Glutamatergic neuron (in vitro differentiated cells): ENCODE data around the gene FBXO33. TPM values are rescaled to one million over a fixed set of nuclear protein-coding genes. Genes with fewer than 3 reads are reported as not detected.
"Not testable (repeated sequence)": the region's sequence is repeated elsewhere in the genome, so short reads cannot be mapped to it uniquely, and the experiment has no call there.

Experiments
- DNase-seq: peaks from one replicate; pipeline ENCODE4 v3.0.0; 2022
- H3K27ac Mint-ChIP-seq: one replicate; pipeline ENCODE4 v1.8.0; 2020; ENCODE audit warnings: mild to moderate bottlenecking, mixed read lengths, inconsistent platforms; ENCODE audit not compliant: unreplicated experiment
- H3K27me3 Mint-ChIP-seq: one replicate; pipeline ENCODE4 v1.8.0; 2020; ENCODE audit warnings: mild to moderate bottlenecking, moderate library complexity, mixed read lengths, inconsistent platforms; ENCODE audit not compliant: unreplicated experiment
- H3K36me3 Mint-ChIP-seq: one replicate; pipeline ENCODE4 v1.8.0; 2020; ENCODE audit warnings: mild to moderate bottlenecking, mixed read lengths, inconsistent platforms; ENCODE audit not compliant: unreplicated experiment
- H3K4me1 Mint-ChIP-seq: one replicate; pipeline ENCODE4 v1.8.0; 2020; ENCODE audit warnings: mild to moderate bottlenecking, low read depth, mixed read lengths, inconsistent platforms; ENCODE audit not compliant: unreplicated experiment
- H3K4me3 Mint-ChIP-seq: one replicate; pipeline ENCODE4 v1.8.0; 2020; ENCODE audit warnings: mild to moderate bottlenecking, mixed read lengths, inconsistent platforms; ENCODE audit not compliant: unreplicated experiment
- H3K9me3 Mint-ChIP-seq: one replicate; pipeline ENCODE4 v1.8.0; 2020; ENCODE audit warnings: mild to moderate bottlenecking, moderate library complexity, mixed read lengths, inconsistent platforms; ENCODE audit not compliant: unreplicated experiment
- total RNA-seq: library from RNA; stranded (reverse); fragmentation: NEBNext Ultra II Directional; extraction: Animal tissue kit (Norgen Biotek cat#: 25700); gene quantifications from one replicate; pipeline ENCODE4 v1.2.1, GENCODE V29; 2021; ENCODE audit not compliant: unreplicated experiment
- TF ChIP-seq, protein P1 (sequence below): fragments of 200-600 bp; sonication (generic); IDR thresholded peaks from one replicate; pipeline ENCODE4 v1.5.0; 2021; ENCODE audit not compliant: partially characterized antibody, unreplicated experiment

FBXO33 gene
- total RNA-seq, 1 donor from 2014 or later: 4.7 TPM

DNA sequence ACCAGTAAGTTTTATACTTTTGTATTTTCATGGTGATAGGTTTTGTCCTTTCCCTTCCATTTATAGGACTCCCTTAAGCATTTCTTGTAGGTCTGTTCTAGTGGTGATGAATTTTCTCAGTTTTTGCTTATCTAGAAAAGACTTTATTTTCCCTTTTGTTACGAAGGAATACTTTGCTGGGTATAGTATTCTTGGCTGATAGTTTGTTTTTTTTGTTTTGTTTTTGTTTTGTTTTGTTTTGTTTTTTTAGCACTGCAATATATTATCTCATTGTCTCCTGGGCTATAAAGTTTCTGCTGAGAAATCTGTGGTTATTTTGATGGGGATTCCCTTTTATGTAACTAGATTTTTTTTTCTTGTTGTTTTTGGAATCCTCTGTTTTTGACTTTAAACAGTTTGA, 67.7 kb downstream of the FBXO33 start:
- Mint-ChIP-seq H3K9me3 (peaks cover 15% of the 10 kb centered on the region), H3K27me3 (peaks cover 8% of the 10 kb centered on the region), H3K4me3 (no peak overlapping the region), H3K36me3 (peaks cover 20% of the 10 kb centered on the region), H3K27ac (no peak overlapping the region), H3K4me1 (peaks cover 2% of the 10 kb centered on the region)
- no peak for DNase-seq
- TF ChIP-seq, protein P1, sequence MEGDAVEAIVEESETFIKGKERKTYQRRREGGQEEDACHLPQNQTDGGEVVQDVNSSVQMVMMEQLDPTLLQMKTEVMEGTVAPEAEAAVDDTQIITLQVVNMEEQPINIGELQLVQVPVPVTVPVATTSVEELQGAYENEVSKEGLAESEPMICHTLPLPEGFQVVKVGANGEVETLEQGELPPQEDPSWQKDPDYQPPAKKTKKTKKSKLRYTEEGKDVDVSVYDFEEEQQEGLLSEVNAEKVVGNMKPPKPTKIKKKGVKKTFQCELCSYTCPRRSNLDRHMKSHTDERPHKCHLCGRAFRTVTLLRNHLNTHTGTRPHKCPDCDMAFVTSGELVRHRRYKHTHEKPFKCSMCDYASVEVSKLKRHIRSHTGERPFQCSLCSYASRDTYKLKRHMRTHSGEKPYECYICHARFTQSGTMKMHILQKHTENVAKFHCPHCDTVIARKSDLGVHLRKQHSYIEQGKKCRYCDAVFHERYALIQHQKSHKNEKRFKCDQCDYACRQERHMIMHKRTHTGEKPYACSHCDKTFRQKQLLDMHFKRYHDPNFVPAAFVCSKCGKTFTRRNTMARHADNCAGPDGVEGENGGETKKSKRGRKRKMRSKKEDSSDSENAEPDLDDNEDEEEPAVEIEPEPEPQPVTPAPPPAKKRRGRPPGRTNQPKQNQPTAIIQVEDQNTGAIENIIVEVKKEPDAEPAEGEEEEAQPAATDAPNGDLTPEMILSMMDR: no peak

DNA sequence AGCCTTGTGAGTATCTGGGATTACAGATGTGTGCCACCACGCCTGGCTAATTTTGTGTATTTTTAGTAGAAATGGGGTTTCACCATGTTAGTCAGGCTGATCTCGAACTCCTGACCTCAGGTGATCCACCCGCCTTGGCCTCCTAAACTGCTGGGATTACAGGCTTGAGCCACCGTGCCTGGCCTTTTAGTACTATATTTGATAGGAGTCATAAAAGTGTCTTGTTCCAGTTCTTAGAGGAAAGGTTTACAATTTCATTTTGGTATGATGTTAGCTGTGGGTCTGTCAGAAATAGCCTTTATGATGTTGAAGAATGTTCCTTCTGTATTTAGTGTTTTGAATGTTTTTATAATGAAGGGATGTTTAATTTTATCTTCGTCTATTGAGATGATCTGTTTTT, 70.7 kb downstream of the FBXO33 start:
- H3K9me3 Mint-ChIP-seq: peaks cover 15% of the 10 kb centered on the region
- H3K27ac Mint-ChIP-seq, H3K27me3 Mint-ChIP-seq, H3K4me3 Mint-ChIP-seq, DNase-seq, H3K4me1 Mint-ChIP-seq: not testable (repeated sequence)
- H3K36me3 Mint-ChIP-seq: peaks cover 26% of the 10 kb centered on the region

DNA sequence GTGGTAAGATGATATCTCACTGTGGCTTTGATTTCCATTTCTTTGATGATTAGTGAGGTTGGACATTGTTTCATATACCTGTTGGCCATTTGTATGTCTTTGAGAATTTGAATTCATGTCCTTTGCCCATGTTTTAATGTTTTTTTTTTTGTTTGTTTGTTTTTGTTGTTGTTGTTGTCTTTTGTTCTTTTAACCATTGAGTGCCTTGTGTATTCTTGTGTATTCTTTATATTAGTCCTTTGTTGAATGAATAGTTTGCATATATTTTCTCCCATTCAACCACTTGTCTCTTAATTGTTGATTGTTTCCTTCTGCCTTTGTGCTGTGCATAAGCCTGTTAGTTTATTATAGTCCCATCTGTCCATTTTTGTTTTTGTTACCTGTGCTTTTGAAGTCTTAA, 71.9 kb downstream of the FBXO33 start:
- H3K9me3 Mint-ChIP-seq: peaks cover 9% of the 10 kb centered on the region
- TF ChIP-seq, protein P1: no peak
- H3K4me1 Mint-ChIP-seq: no peaks in the 10 kb centered on the region
- H3K4me3 Mint-ChIP-seq: no peak overlapping the region
- no peak for DNase-seq
- no peak overlapping the region for H3K27ac Mint-ChIP-seq
- H3K36me3 Mint-ChIP-seq: peaks cover 20% of the 10 kb centered on the region
- H3K27me3 Mint-ChIP-seq: no peaks in the 10 kb centered on the region

DNA sequence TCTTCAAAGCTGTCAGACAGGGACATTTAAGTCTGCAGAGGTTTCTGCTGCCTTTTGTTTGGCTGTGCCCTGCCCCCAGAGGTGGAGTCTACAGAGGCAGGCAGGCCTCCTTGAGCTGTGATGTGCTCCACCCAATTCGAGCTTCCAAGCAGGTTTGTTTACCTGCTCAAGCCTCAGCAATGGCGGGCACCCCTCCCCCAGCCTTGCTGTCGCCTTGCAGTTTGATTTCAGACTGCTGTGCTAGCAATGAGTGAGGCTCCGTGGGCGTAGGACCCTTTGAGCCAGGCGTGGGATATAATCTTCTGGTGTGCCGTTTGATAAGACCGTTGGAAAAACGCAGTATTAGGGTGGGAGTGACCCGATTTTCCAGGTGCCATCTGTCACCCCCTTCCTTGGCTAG, 73.2 kb downstream of the FBXO33 start:
- H3K36me3 Mint-ChIP-seq: peaks cover 18% of the 10 kb centered on the region
- H3K4me1 Mint-ChIP-seq, H3K27me3 Mint-ChIP-seq: not testable (repeated sequence)

DNA sequence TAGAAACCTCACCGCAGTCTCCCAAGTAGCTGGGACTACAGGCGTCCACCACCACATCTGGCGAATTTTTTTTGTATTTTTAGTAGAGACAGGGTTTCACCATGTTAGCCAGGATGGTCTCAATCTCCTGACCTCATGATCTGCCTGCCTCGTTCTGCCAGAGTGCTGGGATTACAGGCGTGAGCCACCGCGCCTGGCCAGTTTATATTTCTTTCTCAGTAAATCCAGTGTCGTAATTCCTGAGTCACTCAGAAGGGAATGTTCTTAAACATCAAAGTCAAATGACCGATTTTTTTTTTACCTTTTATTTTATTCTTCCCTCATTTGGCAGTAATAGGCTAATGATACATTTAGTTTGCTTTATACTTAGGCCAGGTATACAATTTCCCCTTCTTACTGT, 80.5 kb downstream of the FBXO33 start:
- Mint-ChIP-seq H3K36me3 (peaks cover 11% of the 10 kb centered on the region), H3K4me1 (no peaks in the 10 kb centered on the region), H3K4me3 (no peak overlapping the region), H3K27me3 (peaks cover 3% of the 10 kb centered on the region), H3K27ac (no peak overlapping the region), H3K9me3 (no peaks in the 10 kb centered on the region)
- no peak for DNase-seq
- TF ChIP-seq, protein P1: no peak

More for the DNA sequence above, 73.2 kb downstream of the FBXO33 start:
- not testable (repeated sequence) for H3K27ac Mint-ChIP-seq, DNase-seq, H3K9me3 Mint-ChIP-seq, H3K4me3 Mint-ChIP-seq

DNA sequence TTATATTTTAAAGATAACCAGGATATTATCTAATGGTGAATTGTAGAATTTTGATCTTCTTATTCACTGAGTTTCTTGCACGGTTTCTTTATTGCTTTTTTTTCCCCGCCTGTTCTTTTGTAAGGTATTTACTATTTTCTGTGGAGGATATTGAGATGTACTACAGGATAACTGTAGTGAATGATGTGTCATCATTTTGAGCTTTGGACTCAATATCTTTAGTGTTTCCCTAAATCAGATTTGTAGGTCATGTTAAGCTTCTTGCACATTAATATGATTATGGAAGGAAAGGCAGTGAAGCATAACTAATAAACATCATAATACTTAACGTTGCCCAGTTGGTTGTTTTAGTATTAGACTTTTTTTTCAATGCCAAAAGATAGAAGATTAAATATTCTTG, 81.4 kb downstream of the FBXO33 start:
- peaks cover 3% of the 10 kb centered on the region for H3K27me3 Mint-ChIP-seq
- DNase-seq: no peak
- H3K36me3 Mint-ChIP-seq: peaks cover 11% of the 10 kb centered on the region
- H3K27ac Mint-ChIP-seq: no peak overlapping the region
- H3K9me3 Mint-ChIP-seq: no peaks in the 10 kb centered on the region
- H3K4me1 Mint-ChIP-seq: no peaks in the 10 kb centered on the region
- H3K4me3 Mint-ChIP-seq: no peak overlapping the region
- TF ChIP-seq, protein P1: no peak

Other genes starting within 250 kb of the FBXO33 start
- gene MIA2, start 198.5 kb downstream of the FBXO33 start, total RNA-seq: 9.7 TPM